WTC11 (cell line): Measurements from ENCODE around the gene SRSF1. TPM values are rescaled to one million over a fixed set of nuclear protein-coding genes. Genes with fewer than 3 reads are reported as not detected.
A peak's percentile ranks its signal among the peaks of the same experiment; 100 is the strongest.

Source experiments
- ATAC-seq: fragments of 200-7000 bp; cut with Tn5 transposase; 2 replicates; pipeline ENCODE4 v1.10.0; 2021; ENCODE audit warnings: mild to moderate bottlenecking, moderate library complexity
- CTCF ChIA-PET: fragments of 300-600 bp; sonication (Branson Sonifier 250); formaldehyde crosslinking; loops from one replicate; lab custom pipeline; 2021; ENCODE audit warnings: antibody characterized with exemption; lab: Charles Lee
- POLR2A ChIA-PET: fragments of 350-600 bp; sonication (Branson Sonifier 250); formaldehyde crosslinking; loops from one replicate; lab custom pipeline; 2021; ENCODE audit warnings: antibody characterized with exemption; lab: Charles Lee
- DNase-seq: peaks from one replicate; pipeline ENCODE4 v3.0.0; 2021; ENCODE audit warnings: low spot score
- H3K27ac Mint-ChIP-seq: 2 replicates; pipeline ENCODE4 v1.8.0; 2021; ENCODE audit warnings: mixed read lengths
- H3K27me3 Mint-ChIP-seq: 2 replicates; pipeline ENCODE4 v1.8.0; 2021; ENCODE audit warnings: low read depth, mild to moderate bottlenecking, moderate library complexity, mixed read lengths
- H3K36me3 Mint-ChIP-seq: 2 replicates; pipeline ENCODE4 v1.8.0; 2021; ENCODE audit warnings: mixed read lengths
- H3K4me1 Mint-ChIP-seq: 2 replicates; pipeline ENCODE4 v1.8.0; 2022; ENCODE audit warnings: mixed read lengths
- H3K4me3 Mint-ChIP-seq: 2 replicates; pipeline ENCODE4 v1.8.0; 2021; ENCODE audit warnings: mild to moderate bottlenecking, moderate library complexity, mixed read lengths
- H3K9me3 Mint-ChIP-seq: 2 replicates; pipeline ENCODE4 v1.8.0; 2021; ENCODE audit warnings: mixed read lengths
- GRHL2 ChIP-seq: fragments of 250-450 bp; sonication (Bioruptor Pico); IDR thresholded peaks from 2 replicates; pipeline ENCODE4 v1.8.0; 2022; ENCODE audit warnings: mild to moderate bottlenecking, moderate library complexity; ENCODE audit not compliant: insufficient replicate concordance, severe bottlenecking
- IRF2 ChIP-seq: sonication (generic); formaldehyde crosslinking; IDR thresholded peaks from 2 replicates; pipeline ENCODE4 v1.8.0; 2022; ENCODE audit warnings: low read depth, missing genetic modification reagents, borderline replicate concordance
- JAZF1 ChIP-seq: fragments of 250-450 bp; sonication (Bioruptor Pico); IDR thresholded peaks from 2 replicates; pipeline ENCODE4 v1.9.0; 2021; ENCODE audit warnings: moderate library complexity, mild to moderate bottlenecking, inconsistent platforms
- KAT7 ChIP-seq: sonication (generic); formaldehyde crosslinking; IDR thresholded peaks from 2 replicates; pipeline ENCODE4 v1.8.1; 2023; ENCODE audit warnings: missing genetic modification reagents, mild to moderate bottlenecking, borderline replicate concordance
- MXD4 ChIP-seq: fragments of 250-450 bp; sonication (Bioruptor Pico); IDR thresholded peaks from 2 replicates; pipeline ENCODE4 v1.8.0; 2021; ENCODE audit warnings: mild to moderate bottlenecking, moderate library complexity, borderline replicate concordance
- NR1H2 ChIP-seq: sonication (generic); formaldehyde crosslinking; IDR thresholded peaks from 2 replicates; pipeline ENCODE4 v1.9.0; 2021; ENCODE audit warnings: mild to moderate bottlenecking, moderate library complexity, missing genetic modification reagents
- SP1 ChIP-seq: sonication (generic); formaldehyde crosslinking; conservative IDR thresholded peaks from 2 replicates; pipeline ENCODE4 v1.8.1; 2022; ENCODE audit warnings: missing genetic modification reagents
- TEAD1 ChIP-seq: sonication (generic); formaldehyde crosslinking; IDR thresholded peaks from 2 replicates; pipeline ENCODE4 v1.8.0; 2022; ENCODE audit warnings: mild to moderate bottlenecking, missing genetic modification reagents
- USF1 ChIP-seq: sonication (generic); formaldehyde crosslinking; IDR thresholded peaks from 2 replicates; pipeline ENCODE4 v1.8.0; 2022; ENCODE audit warnings: mild to moderate bottlenecking, missing genetic modification reagents
- ZNF219 ChIP-seq: sonication (generic); formaldehyde crosslinking; IDR thresholded peaks from 2 replicates; pipeline ENCODE4 v1.8.0; 2023; ENCODE audit warnings: missing genetic modification reagents, mild to moderate bottlenecking, borderline replicate concordance
- ZNF263 ChIP-seq: sonication (generic); formaldehyde crosslinking; IDR thresholded peaks from 2 replicates; pipeline ENCODE4 v1.8.1; 2022; ENCODE audit warnings: low read depth, mild to moderate bottlenecking, moderate library complexity, missing genetic modification reagents
- ZNF423 ChIP-seq: fragments of 250-450 bp; sonication (Bioruptor Pico); IDR thresholded peaks from 2 replicates; pipeline ENCODE4 v2.1.2; 2022; ENCODE audit warnings: mild to moderate bottlenecking, moderate library complexity
- total RNA-seq: library from RNA; stranded (reverse); gene quantifications from 3 replicates; pipeline ENCODE4 v1.2.3, GENCODE V29; 2021
- TF ChIP-seq, protein P1 (sequence below): fragments of 250-450 bp; sonication (Bioruptor Pico); IDR thresholded peaks from 2 replicates; pipeline ENCODE4 v1.9.0; 2021; ENCODE audit warnings: mild to moderate bottlenecking
- TF ChIP-seq, protein P2 (sequence below): fragments of 250-450 bp; sonication (Bioruptor Pico); IDR thresholded peaks from 2 replicates; pipeline ENCODE4 v1.8.0; 2021; ENCODE audit warnings: mild to moderate bottlenecking
- TF ChIP-seq, protein P3 (sequence below): sonication (generic); formaldehyde crosslinking; IDR thresholded peaks from 2 replicates; pipeline ENCODE4 v1.8.1; 2022; ENCODE audit warnings: missing genetic modification reagents, borderline replicate concordance
- TF ChIP-seq, protein P4 (sequence below): sonication (generic); formaldehyde crosslinking; IDR thresholded peaks from 2 replicates; pipeline ENCODE4 v1.8.0; 2022; ENCODE audit warnings: mild to moderate bottlenecking, missing genetic modification reagents

The SRSF1 gene
- total RNA-seq, 1 experiment from 2014 or later, result 387 TPM

DNA sequence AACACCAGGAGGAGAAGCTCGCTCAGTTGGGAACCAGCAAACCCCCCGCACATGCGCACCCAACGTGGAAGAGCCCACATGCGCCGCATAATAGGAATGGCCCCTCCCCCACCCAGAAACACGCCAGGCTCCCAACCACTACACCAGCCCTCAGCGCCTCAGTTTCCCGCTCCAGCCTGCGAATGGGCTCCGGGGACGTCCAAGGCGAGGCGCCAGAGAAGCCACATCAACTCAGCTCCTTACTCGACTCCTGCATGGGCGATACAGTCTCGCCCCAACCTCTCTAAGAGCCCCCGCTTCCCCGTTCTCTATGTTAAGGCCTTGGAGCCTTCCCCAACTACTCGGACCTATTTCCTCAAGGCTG lies 504 bp downstream of the SRSF1 start (continued):
- peak; percentile 58; the same call in 1 of the 2 replicates for TF ChIP-seq ZNF423
- peak; percentile 11; the same call in 1 of the 2 replicates for TF ChIP-seq USF1

- no peak for DNase-seq
- Mint-ChIP-seq H3K4me3 (peak overlapping the region; percentile 100), H3K4me1 (peaks cover 49% of the 10 kb centered on the region), H3K27ac (peak overlapping the region; percentile 100), H3K9me3 (no peaks in the 10 kb centered on the region), H3K36me3 (peaks cover 51% of the 10 kb centered on the region), H3K27me3 (no peaks in the 10 kb centered on the region)
- TF ChIP-seq, protein P1, sequence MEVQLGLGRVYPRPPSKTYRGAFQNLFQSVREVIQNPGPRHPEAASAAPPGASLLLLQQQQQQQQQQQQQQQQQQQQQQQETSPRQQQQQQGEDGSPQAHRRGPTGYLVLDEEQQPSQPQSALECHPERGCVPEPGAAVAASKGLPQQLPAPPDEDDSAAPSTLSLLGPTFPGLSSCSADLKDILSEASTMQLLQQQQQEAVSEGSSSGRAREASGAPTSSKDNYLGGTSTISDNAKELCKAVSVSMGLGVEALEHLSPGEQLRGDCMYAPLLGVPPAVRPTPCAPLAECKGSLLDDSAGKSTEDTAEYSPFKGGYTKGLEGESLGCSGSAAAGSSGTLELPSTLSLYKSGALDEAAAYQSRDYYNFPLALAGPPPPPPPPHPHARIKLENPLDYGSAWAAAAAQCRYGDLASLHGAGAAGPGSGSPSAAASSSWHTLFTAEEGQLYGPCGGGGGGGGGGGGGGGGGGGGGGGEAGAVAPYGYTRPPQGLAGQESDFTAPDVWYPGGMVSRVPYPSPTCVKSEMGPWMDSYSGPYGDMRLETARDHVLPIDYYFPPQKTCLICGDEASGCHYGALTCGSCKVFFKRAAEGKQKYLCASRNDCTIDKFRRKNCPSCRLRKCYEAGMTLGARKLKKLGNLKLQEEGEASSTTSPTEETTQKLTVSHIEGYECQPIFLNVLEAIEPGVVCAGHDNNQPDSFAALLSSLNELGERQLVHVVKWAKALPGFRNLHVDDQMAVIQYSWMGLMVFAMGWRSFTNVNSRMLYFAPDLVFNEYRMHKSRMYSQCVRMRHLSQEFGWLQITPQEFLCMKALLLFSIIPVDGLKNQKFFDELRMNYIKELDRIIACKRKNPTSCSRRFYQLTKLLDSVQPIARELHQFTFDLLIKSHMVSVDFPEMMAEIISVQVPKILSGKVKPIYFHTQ (CRISPR knock-in tag), result no peak
- no peak for TF ChIP-seq NR1H2
- TF ChIP-seq ZNF219 (CRISPR knock-in tag), result no peak
- TF ChIP-seq TEAD1 (CRISPR knock-in tag), result no peak
- TF ChIP-seq, protein P2, sequence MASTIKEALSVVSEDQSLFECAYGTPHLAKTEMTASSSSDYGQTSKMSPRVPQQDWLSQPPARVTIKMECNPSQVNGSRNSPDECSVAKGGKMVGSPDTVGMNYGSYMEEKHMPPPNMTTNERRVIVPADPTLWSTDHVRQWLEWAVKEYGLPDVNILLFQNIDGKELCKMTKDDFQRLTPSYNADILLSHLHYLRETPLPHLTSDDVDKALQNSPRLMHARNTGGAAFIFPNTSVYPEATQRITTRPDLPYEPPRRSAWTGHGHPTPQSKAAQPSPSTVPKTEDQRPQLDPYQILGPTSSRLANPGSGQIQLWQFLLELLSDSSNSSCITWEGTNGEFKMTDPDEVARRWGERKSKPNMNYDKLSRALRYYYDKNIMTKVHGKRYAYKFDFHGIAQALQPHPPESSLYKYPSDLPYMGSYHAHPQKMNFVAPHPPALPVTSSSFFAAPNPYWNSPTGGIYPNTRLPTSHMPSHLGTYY (CRISPR knock-in tag), result no peak
- TF ChIP-seq IRF2 (CRISPR knock-in tag), result 0 out of 2 replicates have a peak, but pooled peaks have one; percentile 60
- TF ChIP-seq, protein P3, sequence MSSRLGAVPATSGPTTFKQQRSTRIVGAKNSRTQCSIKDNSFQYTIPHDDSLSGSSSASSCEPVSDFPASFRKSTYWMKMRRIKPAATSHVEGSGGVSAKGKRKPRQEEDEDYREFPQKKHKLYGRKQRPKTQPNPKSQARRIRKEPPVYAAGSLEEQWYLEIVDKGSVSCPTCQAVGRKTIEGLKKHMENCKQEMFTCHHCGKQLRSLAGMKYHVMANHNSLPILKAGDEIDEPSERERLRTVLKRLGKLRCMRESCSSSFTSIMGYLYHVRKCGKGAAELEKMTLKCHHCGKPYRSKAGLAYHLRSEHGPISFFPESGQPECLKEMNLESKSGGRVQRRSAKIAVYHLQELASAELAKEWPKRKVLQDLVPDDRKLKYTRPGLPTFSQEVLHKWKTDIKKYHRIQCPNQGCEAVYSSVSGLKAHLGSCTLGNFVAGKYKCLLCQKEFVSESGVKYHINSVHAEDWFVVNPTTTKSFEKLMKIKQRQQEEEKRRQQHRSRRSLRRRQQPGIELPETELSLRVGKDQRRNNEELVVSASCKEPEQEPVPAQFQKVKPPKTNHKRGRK (CRISPR knock-in tag), result 0 out of 2 replicates have a peak, but pooled peaks have one; percentile 42
- no peak for TF ChIP-seq JAZF1 (CRISPR knock-in tag)
- 0 out of 2 replicates have a peak, but pooled peaks have one; percentile 30 for TF ChIP-seq SP1 (CRISPR knock-in tag)
- TF ChIP-seq KAT7 (CRISPR knock-in tag), result no peak
- TF ChIP-seq, protein P4, sequence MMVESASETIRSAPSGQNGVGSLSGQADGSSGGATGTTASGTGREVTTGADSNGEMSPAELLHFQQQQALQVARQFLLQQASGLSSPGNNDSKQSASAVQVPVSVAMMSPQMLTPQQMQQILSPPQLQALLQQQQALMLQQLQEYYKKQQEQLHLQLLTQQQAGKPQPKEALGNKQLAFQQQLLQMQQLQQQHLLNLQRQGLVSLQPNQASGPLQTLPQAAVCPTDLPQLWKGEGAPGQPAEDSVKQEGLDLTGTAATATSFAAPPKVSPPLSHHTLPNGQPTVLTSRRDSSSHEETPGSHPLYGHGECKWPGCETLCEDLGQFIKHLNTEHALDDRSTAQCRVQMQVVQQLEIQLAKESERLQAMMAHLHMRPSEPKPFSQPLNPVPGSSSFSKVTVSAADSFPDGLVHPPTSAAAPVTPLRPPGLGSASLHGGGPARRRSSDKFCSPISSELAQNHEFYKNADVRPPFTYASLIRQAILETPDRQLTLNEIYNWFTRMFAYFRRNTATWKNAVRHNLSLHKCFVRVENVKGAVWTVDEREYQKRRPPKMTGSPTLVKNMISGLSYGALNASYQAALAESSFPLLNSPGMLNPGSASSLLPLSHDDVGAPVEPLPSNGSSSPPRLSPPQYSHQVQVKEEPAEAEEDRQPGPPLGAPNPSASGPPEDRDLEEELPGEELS, result no peak
- no peak for TF ChIP-seq GRHL2
- TF ChIP-seq ZNF263 (CRISPR knock-in tag), result no peak
- no peak for TF ChIP-seq MXD4 (CRISPR knock-in tag)
- ChIA-PET CTCF (interaction anchor here (1.8 to 2.0 kb wide), 2 partner anchors 146 to 172 kb away, joined by 12 to 15 read pairs; no protein-coding TSS in a partner anchor), POLR2A (interaction anchor here (0.6 to 2.5 kb wide), 5 partner anchors 10 to 76 kb away, joined by 3 to 41 read pairs (median 9); partner anchors contain the start of genes DYNLL2 and VEZF1)
- ATAC-seq, result no peak
Observed at GRCh38 chr17:58005728-58006559, 1.1 kb downstream of the SRSF1 start.
